ACC112 (cell line): ENCODE data around the gene TRPC4AP.
"Not testable (repeated sequence)": the region's sequence is repeated elsewhere in the genome, so short reads cannot be mapped to it uniquely, and the experiment has no call there.

Experiments used
- H2AFZ ChIP-seq: fragments of 200-600 bp; sonication (generic); one replicate; pipeline ENCODE4 v1.6.0; 2017; ENCODE audit warnings: antibody characterized with exemption, low read length; ENCODE audit not compliant: unreplicated experiment
- H3K27ac ChIP-seq: fragments of 200-600 bp; sonication (generic); 2 replicates; pipeline ENCODE4 v1.5.1; 2014; ENCODE audit warnings: low read depth, mild to moderate bottlenecking, antibody characterized with exemption, low read length, moderate library complexity
- H3K27me3 ChIP-seq: fragments of 200-600 bp; sonication (generic); 2 replicates; pipeline ENCODE4 v1.6.1; 2014; ENCODE audit warnings: mild to moderate bottlenecking, antibody characterized with exemption, low read length, moderate library complexity, mixed read lengths; ENCODE audit not compliant: insufficient read depth
- H3K36me3 ChIP-seq: fragments of 200-600 bp; sonication (generic); 2 replicates; pipeline ENCODE4 v1.6.1; 2016; ENCODE audit warnings: mild to moderate bottlenecking, antibody characterized with exemption, low read length, moderate library complexity, mixed read lengths; ENCODE audit not compliant: insufficient read depth
- H3K4me1 ChIP-seq: fragments of 200-600 bp; sonication (generic); one replicate; pipeline ENCODE4 v1.6.1; 2016; ENCODE audit warnings: low read length, mixed read lengths; ENCODE audit not compliant: insufficient read depth, unreplicated experiment, control insufficient read depth
- H3K4me3 ChIP-seq: fragments of 200-600 bp; sonication (generic); 2 replicates; pipeline ENCODE4 v1.5.1; 2014; ENCODE audit warnings: mild to moderate bottlenecking, low read depth, low read length
- H3K79me2 ChIP-seq: fragments of 200-600 bp; sonication (generic); one replicate; pipeline ENCODE4 v1.6.0; 2016; ENCODE audit warnings: low read length; ENCODE audit not compliant: control insufficient read depth, unreplicated experiment, insufficient read depth

The TRPC4AP gene

DNA sequence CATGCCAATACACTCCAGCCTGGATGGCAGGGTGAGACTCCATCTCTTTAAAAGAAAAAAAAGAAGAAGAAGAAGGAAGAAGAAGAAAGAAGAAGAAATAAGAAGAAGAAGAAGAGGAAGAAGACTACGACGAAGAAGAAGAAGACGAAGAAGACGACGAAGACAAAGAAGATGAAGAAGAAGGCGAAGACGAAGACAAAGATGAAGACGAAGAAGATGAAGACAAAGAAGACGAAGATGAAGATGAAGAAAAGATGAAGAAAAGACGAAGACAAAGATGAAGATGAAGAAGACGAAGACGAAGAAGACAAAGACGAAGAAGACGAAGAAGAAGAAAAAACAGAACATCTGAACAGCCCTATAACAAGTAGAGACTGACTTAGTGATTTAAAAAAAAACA, 33.0 kb downstream of the TRPC4AP start:
- Histone ChIP-seq H3K79me2 (peaks cover 58% of the 10 kb centered on the region), H2AFZ (no peak overlapping the region), H3K27me3 (no peaks in the 10 kb centered on the region), H3K27ac (no peak overlapping the region), H3K36me3 (peaks cover 26% of the 10 kb centered on the region), H3K4me1 (peaks cover 16% of the 10 kb centered on the region), H3K4me3 (no peak overlapping the region)

DNA sequence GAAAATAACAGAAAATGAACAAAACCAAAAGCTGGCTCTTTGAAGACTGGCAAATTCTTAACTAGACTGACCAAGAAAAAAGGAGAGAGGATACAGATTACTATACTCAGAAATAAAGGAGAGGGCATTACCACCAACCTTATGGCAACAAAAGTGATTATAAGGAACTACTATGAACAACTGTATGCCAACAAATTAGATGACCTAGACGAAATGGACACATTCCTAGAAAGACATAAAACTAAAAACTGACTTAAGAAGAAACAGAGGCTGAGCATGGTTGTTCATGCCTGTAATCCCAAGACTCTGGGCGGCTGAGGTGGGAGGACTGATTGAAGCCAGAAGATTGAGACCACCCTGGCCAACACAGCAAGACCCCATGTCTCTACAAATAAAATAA, 33.5 kb downstream of the TRPC4AP start:
- peaks cover 30% of the 10 kb centered on the region for H3K36me3 ChIP-seq
- peaks cover 53% of the 10 kb centered on the region for H3K79me2 ChIP-seq
- no peaks in the 10 kb centered on the region for H3K27me3 ChIP-seq
- H3K4me3 ChIP-seq = no peak overlapping the region
- H3K4me1 ChIP-seq = peaks cover 18% of the 10 kb centered on the region
- no peak overlapping the region for H2AFZ ChIP-seq
- no peak overlapping the region for H3K27ac ChIP-seq

DNA sequence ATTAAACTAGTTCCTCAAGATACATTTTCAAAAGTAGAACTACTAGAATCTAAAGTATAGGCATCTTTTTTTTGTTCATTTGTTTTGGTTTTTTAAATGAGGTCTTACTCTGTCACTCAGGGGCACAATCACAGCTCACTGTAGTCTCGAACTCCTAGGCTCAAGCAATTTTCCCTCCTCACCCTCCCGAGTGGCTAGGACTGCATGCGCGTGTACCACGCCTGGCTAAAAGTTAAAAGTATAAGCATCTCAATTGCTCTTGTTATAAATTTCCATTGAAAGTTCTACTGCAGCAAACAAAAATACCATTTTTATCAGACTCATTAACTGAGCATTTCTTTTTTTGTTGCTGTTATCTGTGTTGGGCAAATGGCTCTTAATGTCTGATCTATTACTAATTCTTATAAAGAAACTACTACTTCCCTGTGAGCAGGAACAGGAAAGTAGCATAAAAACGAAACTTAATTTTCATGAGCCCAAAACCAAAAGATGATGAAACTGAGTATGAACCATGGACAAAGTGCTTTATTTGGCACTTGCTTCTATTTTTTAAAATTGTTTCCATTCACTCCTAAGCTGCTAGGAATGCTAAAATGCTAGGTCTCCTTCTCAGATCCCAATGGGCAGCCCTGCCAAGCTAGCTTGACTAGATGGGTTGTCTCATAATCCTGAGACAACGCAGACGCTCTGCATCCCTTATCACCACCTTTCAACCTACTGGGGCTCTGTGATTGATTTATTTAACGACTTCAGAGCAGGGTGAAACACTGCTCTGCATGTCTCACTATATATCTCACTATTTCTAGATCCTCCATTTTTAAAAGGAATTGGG, 36.9 kb downstream of the TRPC4AP start:
- H3K79me2 ChIP-seq = peaks cover 26% of the 10 kb centered on the region
- H3K27ac ChIP-seq = peak overlapping the region; percentile 33; the same call in 1 of the 2 replicates
- H2AFZ ChIP-seq = no peak overlapping the region
- H3K4me1 ChIP-seq = peaks cover 36% of the 10 kb centered on the region
- H3K36me3 ChIP-seq = peaks cover 17% of the 10 kb centered on the region; the same call in 1 of the 2 replicates
- H3K4me3 ChIP-seq = no peak overlapping the region
- H3K27me3 ChIP-seq = no peaks in the 10 kb centered on the region

DNA sequence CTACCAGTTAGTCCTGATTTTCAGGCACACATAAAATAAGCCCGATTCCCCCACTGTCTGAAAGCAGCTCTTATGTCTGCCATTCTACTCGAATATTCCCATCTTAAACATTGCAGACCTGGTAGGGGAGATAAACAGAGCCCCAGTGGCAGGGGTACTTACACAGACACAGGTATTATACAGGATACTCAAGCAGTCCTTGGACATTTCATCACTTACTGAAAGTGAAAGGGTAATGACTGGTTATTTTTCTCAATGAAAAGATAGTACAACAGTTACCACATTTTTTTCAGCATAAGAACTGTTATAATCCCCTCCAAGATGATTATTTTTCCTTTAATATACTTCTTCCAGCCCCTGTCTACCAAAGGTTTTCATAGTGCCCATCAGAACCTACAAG, 37.8 kb downstream of the TRPC4AP start:
- Histone ChIP-seq H3K4me1 (peaks cover 36% of the 10 kb centered on the region), H3K4me3 (no peak overlapping the region), H3K27ac (no peak overlapping the region), H2AFZ (no peak overlapping the region), H3K27me3 (no peaks in the 10 kb centered on the region), H3K36me3 (peaks cover 15% of the 10 kb centered on the region; the same call in 1 of the 2 replicates), H3K79me2 (peaks cover 18% of the 10 kb centered on the region)

DNA sequence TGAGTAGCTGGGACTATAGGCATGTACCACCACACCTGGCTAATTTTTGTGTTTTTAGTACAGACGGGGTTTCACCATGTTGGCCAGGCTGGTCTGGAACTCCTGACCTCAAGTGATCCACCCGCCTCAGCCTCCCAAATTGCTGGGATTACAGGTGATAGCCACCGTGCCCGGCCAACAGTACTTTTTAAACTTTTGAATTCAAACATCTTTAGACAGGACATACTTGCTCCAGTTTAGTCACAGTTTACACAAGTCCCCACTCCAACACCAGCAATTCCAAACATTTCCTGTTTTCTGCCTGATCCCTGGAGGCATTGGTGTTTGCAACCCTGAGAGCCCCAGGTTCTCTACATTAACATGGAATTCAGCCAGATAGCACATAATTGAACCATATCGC, 40.0 kb downstream of the TRPC4AP start:
- not testable (repeated sequence) for H2AFZ ChIP-seq, H3K27me3 ChIP-seq, H3K79me2 ChIP-seq, H3K4me3 ChIP-seq, H3K27ac ChIP-seq
- peaks cover 33% of the 10 kb centered on the region for H3K36me3 ChIP-seq
- peaks cover 36% of the 10 kb centered on the region for H3K4me1 ChIP-seq

DNA sequence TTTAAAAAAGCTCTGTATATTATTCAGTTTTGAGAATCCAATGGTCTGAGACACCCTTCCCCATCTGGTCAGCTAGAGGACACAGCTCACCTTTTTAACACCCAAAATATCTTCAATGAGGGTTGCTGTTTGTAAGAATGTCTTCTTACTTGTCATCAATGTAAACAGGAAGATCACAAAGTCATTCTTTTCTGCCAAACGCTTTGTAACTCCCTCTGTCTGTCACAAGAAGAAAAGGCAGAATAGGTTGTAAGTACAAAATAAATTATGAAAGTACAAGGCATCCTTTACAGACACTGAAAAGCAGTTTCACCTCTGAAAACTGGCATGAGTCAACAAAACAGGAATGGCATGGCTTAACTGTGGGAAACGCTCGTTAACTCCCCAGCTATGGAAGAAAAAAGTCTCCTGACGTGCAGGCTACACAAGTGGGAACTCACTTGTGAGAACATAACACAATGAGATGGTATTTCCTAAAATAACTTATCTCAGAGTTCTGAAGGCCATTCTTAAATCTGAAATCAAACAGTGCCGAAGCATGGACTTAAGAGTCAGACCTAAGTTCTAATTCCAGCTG, 42.7 kb downstream of the TRPC4AP start:
- Histone ChIP-seq H3K79me2 (no peaks in the 10 kb centered on the region), H3K36me3 (peaks cover 33% of the 10 kb centered on the region), H2AFZ (no peak overlapping the region), H3K4me3 (no peak overlapping the region), H3K27ac (no peak overlapping the region), H3K4me1 (peaks cover 22% of the 10 kb centered on the region), H3K27me3 (no peaks in the 10 kb centered on the region)

DNA sequence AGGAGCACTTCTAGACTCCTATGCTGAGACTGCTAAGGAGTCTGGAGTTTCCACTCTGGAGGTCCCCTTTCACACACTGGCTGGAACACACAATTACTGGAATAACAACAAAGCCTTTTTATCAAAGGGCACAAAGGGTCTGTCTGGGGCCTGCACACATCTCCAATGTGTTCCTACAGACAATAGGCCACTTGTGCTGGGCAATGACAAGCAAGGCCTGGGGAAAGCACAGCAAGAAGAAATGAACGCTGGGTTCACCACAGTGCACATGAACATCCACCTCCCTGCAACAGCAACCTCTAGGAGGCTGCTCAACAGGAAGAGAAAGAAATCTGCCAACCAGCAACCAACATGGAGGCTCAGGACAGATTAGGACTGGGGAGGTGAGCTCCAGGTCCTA, 43.9 kb downstream of the TRPC4AP start:
- Histone ChIP-seq H3K79me2 (no peaks in the 10 kb centered on the region), H3K4me3 (no peak overlapping the region), H3K27ac (no peak overlapping the region), H3K36me3 (peaks cover 32% of the 10 kb centered on the region), H3K27me3 (no peaks in the 10 kb centered on the region), H2AFZ (no peak overlapping the region), H3K4me1 (peaks cover 14% of the 10 kb centered on the region)

DNA sequence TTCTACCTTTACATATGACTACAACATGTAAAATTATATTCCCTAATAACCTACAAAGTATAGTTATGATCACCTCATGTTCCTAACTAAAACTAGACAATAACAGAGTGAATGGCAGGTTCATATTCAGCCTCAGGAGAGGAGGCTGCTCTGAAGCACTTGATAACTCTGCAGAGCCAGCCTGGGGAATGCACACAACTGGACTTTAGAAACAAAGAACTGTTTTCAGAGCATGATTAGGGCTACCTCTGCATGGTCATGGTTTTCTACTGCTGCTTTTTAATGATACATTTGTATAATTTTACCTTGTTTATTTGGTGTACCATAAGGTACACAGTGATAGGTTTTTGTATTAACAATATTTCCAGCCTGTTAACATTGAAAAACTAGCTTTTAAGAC, 50.3 kb downstream of the TRPC4AP start:
- H2AFZ ChIP-seq = no peak overlapping the region
- no peak overlapping the region for H3K27ac ChIP-seq
- H3K4me1 ChIP-seq = no peaks in the 10 kb centered on the region
- H3K79me2 ChIP-seq = no peaks in the 10 kb centered on the region
- H3K4me3 ChIP-seq = no peak overlapping the region
- H3K36me3 ChIP-seq = peaks cover 8% of the 10 kb centered on the region
- H3K27me3 ChIP-seq = no peaks in the 10 kb centered on the region

DNA sequence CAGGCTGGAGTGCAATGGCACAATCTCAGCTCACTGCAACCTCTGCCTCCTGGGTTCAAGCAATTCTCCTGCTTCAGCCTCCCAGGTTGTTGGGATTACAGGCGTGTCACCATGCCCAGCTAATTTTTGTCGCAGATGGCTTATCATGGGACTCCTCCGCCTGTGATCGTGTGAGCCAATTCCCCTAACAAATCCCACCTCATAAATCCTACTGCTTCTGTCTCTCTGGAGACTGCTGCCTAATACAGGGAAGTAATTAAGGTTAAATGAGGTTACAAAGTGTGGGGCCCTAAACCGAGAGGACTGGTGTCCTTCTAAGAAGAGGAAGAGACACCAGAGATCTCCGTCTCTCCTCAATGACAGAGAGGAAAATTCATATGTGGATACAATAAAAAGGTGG, 52.0 kb downstream of the TRPC4AP start:
- H3K4me1 ChIP-seq = no peaks in the 10 kb centered on the region
- peaks cover 5% of the 10 kb centered on the region for H3K36me3 ChIP-seq
- H3K27me3 ChIP-seq = no peaks in the 10 kb centered on the region
- H3K79me2 ChIP-seq = no peaks in the 10 kb centered on the region
- no peak overlapping the region for H2AFZ ChIP-seq
- H3K4me3 ChIP-seq = no peak overlapping the region
- H3K27ac ChIP-seq = no peak overlapping the region

DNA sequence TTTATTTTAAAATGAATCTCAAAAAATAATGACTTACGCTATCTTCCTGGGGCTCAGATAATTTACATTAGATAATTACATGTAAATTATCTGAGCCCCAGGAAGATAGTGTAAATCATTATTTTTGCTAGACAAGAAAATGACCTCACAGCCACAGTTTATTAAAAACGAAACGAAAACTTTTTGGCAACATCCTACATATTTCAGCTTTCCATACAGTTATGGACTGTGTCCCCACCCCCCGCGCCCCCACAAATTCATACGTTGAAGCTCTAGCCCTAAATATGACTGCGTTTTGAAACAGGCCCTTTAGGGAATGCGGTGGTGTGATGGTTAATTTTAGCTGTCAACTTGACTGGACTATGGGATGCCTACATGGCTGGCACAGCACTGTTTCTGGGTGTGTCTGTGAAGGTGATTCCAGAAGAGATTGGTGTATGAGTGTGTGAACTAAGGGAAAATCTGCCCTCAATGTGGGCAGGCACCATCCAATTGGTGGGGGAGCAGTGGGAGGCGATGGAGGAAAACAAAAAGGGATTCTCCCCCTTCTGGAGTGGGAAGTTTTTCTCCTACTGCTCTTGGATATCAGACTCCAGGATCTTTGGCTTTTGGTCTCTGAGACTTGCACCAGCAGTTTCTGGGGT, 52.6 kb downstream of the TRPC4AP start:
- no peaks in the 10 kb centered on the region for H3K4me1 ChIP-seq
- no peak overlapping the region for H3K4me3 ChIP-seq
- H3K36me3 ChIP-seq = peaks cover 7% of the 10 kb centered on the region
- no peaks in the 10 kb centered on the region for H3K27me3 ChIP-seq
- no peak overlapping the region for H2AFZ ChIP-seq
- H3K79me2 ChIP-seq = no peaks in the 10 kb centered on the region
- no peak overlapping the region for H3K27ac ChIP-seq
